Mononuclear cell (primary cell): Measurements from ENCODE around the gene TUBA8. TPM values are rescaled to one million over a fixed set of nuclear protein-coding genes. Genes with fewer than 3 reads are reported as not detected.
"Not testable (repeated sequence)": the region's sequence is repeated elsewhere in the genome, so short reads cannot be mapped to it uniquely, and the experiment has no call there.

ENCODE experiments used
- H3K27me3 ChIP-seq: 2 replicates; pipeline ENCODE4 v1.6.0; 2011; ENCODE audit warnings: low read length, control low read depth; ENCODE audit not compliant: insufficient read depth
- H3K4me1 ChIP-seq: 2 replicates; pipeline ENCODE4 v1.5.1; 2011; ENCODE audit warnings: mild to moderate bottlenecking, low read length, control low read depth; ENCODE audit not compliant: insufficient read depth
- H3K4me3 ChIP-seq: 2 replicates; pipeline ENCODE4 v1.5.1; 2011; ENCODE audit warnings: mild to moderate bottlenecking, low read length, moderate library complexity
- H3K9me3 ChIP-seq: 2 replicates; pipeline ENCODE4 v1.5.1; 2011; ENCODE audit warnings: low read depth, mild to moderate bottlenecking, control low read depth, low read length
- total RNA-seq: library from RNA; depleted of rRNA; stranded (reverse); fragments of >200 nt; gene quantifications from one replicate; pipeline ENCODE4 v1.2.3, GENCODE V29; 2012

TUBA8 gene
- total RNA-seq, 1 donor = 7.7 TPM

DNA sequence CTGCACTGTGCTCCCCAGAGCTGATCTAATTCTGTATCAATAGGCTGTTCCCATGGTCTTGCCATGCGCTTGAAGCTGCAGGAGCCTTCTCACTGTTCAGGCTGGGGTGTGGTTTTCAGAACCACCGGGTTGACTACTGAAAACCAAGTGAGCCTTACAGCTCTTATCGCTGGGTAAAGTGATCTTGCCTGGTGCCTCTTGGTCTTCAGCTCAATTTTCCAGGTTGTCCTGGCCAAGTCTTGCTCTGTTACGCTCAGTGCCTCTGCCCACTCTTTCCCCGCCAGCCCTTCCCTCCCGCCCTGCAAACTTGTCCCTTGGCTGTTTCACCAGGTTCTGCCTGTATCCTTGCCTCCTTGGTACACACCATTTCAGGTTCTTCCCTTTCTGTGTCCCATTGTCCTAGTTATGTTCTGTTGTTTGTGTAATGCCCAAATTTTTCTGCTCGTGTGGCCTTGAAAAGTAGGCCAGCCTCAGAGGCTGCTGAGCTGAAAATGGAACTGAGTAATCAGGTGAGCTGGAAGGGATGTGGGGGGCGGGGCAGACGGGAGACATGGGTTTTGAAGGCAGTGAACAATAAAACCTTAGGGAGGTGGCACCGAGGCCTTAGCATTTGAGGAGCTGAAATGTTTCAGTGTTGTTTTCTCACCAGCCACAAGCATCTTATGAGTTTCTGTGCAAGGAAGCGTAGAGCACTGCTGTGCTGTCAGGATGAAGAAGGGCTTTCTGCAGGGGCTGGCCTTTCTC, 21.6 kb upstream of the TUBA8 start:
- H3K4me1 ChIP-seq = no peaks in the 10 kb centered on the region
- no peak overlapping the region for H3K4me3 ChIP-seq
- no peaks in the 10 kb centered on the region for H3K27me3 ChIP-seq
- H3K9me3 ChIP-seq = no peaks in the 10 kb centered on the region

DNA sequence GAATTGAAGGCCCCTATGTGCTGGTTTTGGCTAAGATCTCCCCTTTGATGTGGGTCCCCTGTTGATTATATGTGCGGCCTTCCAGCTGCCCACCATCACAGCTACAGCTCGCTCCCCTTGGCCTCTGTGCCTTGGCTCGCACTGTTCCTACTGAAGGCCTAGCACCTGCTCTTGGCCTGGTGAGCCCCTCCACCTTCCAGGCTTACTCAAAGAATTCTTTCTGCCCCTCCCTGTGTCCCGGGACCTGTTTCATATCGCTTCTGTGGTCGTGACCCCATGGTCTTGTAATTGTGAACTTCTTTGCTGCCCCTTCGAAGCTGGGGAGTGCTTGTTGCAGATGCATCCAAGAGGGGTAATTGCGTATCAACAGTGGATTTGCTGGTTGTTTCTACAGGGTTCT, 20.3 kb upstream of the TUBA8 start:
- H3K4me1 ChIP-seq = no peaks in the 10 kb centered on the region
- no peak overlapping the region for H3K4me3 ChIP-seq
- no peaks in the 10 kb centered on the region for H3K9me3 ChIP-seq
- no peaks in the 10 kb centered on the region for H3K27me3 ChIP-seq

DNA sequence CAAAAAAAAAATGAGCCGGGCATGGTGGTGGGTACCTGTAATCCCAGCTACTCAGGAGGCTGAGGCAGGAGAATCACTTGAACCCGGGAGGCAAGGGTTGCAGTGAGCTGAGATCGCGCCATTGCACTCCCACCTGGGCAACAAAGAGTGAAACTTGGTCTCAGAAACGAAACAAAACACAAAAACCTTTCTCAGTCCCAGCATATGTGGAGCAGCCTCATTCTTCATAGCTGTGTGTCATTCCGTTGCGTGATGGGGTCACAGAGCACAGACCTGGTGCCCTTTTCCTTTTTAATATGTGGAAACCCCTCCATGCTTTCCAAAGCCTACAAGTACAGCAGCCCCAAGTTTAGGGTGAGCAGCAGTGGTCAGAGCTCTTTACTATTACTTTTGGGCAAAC, 19.1 kb upstream of the TUBA8 start:
- Histone ChIP-seq H3K4me1 (no peaks in the 10 kb centered on the region), H3K27me3 (no peaks in the 10 kb centered on the region), H3K9me3 (no peaks in the 10 kb centered on the region), H3K4me3 (no peak overlapping the region)

DNA sequence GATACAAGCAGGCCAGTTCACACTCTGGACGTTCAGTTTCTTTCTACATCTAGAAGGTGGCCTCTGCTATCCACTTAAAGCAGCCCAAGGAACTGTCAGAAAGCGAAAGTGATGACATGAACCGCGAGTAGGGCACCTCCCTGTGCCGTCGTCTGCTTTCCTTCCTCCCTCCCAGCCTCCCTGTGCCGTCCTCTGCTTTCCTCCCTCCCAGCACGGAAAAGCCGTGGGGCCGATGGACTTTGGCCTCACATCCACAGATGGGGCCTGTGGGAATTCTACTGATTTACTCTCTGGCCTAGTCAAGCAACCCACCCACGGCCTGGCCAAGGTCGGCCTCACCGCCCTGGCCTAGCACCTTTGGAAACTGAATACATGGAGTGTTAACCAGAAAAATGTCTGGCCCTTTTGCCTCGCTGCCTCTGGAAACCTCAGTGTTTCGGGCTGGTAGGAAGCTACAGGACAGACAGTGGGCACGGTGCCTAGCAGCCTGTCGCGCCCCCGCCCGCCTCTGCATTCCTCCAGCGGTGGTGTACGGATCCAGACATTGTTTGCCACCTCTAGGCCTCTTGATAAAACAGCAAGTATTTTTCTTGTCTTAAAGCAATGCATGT, 18.6 kb upstream of the TUBA8 start:
- Histone ChIP-seq H3K4me1 (no peaks in the 10 kb centered on the region), H3K4me3 (no peak overlapping the region), H3K27me3 (no peaks in the 10 kb centered on the region), H3K9me3 (no peaks in the 10 kb centered on the region)

DNA sequence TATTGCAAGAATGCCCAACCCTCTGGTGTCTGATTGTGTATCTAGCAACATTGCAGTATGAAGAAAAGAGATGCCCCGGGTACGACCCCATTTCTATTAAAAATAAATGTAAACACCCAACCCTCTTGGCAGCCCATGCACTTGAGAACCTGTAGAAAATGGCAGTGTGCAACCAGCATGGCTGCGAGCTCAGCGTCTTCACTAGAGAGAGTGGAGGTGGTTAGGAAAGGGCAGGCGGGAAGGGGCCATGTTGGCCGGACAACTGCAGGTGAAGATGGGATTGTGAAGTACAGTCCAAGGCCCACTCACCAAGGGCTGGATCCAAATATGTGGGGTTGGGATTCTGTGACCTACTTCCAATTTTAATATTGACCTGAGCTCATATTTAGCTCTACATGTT, 16.9 kb upstream of the TUBA8 start:
- Histone ChIP-seq H3K9me3 (no peaks in the 10 kb centered on the region), H3K4me1 (no peaks in the 10 kb centered on the region), H3K27me3 (no peaks in the 10 kb centered on the region), H3K4me3 (no peak overlapping the region)

DNA sequence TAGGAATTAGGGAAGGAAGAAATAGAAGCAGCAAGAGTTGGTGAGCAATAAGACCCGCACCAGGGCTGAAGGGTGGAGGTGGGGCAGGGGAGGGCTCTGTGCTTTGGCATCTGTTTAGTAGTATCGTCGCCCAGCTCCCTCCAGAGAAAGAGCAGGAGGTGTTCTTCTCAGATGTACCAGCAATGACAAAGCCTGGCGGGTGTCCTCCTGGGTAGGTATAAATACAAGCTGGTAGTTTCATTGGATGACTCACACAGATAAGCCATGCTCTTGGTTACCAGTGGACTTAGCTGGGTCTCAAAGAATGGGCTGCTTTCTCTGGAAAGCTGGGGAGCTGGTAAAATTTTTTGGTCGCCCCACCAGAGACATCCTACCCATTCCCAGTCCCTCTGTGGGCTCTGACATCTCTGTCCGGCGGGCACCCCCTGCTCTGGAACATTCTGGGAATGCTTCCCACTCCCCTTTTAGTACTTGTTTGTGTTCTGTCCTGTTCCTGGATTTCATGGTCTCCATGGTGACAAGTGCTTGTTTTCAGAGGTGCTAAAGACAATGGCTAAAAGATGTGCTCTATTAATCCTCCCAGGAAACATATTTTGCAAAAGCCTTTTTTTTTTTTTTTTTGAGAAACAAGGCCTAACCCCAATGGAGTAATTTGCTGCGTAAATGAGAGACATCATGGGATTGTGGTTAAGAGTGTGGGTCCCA, 15.4 kb upstream of the TUBA8 start:
- Histone ChIP-seq H3K27me3 (no peaks in the 10 kb centered on the region), H3K4me1 (no peaks in the 10 kb centered on the region), H3K4me3 (no peak overlapping the region), H3K9me3 (no peaks in the 10 kb centered on the region)

DNA sequence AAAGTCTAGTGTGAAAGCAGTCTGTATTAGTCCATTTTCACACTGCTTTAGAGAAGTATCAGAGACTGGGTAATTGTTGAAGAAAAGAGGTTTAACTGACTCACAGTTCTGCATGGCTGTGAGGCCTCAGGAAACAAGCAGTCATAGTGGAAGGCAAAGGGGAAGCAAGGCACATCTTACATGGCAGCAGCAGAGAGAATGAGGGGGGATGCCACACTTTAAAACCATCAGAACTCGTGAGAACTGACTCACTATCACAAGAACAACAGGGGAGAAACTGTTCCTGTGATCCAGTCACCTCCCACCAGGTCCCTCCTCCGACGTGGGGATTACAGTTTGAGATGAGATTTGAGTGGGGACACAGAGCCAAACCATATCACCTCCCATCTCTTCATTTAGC, 13.8 kb upstream of the TUBA8 start:
- Histone ChIP-seq H3K4me1 (no peaks in the 10 kb centered on the region), H3K4me3 (no peak overlapping the region), H3K9me3 (no peaks in the 10 kb centered on the region), H3K27me3 (no peaks in the 10 kb centered on the region)

DNA sequence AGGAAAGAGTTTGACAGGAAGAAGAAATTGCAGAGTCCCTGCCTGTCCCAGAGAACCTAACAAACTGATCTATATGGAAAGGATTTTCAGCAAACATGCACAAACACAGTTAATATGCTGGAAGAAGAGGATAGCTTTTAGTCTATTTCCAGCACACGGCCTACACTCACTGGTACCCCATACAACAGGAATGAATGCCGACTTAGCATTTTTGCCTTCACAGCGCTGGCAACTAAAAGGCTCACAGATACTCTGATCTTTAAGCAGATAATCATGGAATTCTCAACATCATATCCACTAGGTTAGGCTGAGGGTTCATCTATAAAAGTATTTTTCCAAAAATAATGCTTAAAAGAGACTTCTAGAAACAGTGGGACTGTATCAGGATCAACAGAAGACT, 9.8 kb upstream of the TUBA8 start:
- no peak overlapping the region for H3K4me3 ChIP-seq
- H3K27me3 ChIP-seq = no peaks in the 10 kb centered on the region
- H3K9me3 ChIP-seq = peaks cover 1% of the 10 kb centered on the region
- no peaks in the 10 kb centered on the region for H3K4me1 ChIP-seq

DNA sequence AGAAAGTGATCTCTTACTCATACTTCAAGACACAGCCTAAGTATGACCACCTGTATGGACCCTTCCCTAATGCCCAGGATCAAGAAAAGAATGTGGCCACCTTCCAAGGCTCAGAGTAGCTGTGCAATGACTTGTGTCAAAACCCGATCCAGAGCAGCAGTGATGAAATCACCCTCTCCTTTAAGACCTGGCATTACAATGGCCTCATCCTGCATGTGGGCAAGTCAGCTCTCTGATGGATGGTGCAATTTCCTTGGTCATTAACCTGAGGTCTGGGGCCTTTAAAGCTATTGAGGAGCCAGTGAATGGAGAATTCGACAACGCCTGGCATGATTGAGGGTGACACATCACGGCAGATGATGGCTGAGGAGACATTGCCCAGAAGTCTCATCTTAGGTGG, 9.1 kb upstream of the TUBA8 start:
- Histone ChIP-seq H3K9me3 (peaks cover 4% of the 10 kb centered on the region), H3K27me3 (no peaks in the 10 kb centered on the region), H3K4me3 (no peak overlapping the region), H3K4me1 (no peaks in the 10 kb centered on the region)

DNA sequence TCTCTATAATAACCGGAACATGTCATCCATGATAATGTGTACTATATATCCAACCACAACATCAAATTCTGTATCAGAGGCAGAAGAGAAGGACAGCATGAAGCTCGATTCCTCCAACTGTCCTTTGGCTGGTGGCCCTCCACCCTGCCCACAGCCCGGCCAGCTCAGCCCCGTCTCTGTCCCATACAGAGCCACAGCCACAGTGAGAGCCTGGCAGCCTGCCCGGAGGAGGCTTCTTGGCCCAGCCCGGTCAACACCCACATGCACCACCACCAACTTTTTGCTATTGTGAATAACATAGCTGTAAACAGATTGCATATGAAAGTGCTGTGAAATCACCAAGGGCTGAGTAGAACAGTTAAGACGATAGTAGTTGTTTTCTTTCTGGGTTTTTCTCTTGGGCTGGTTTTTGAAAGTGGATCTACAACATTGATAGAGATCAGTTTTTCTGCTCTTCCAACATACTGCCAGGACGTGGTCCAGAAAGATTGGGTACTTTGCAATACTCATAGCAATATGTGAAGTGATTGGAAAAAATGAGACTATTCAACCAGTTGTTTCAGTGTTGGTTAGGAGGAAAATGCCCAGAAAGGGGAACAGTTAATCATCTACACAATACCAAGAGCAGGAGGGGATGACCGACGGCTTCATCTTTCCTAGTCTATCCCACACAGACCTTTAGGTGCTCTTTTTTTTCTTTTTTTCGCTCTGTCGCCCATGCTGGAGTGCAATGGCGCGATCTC, 6.9 kb upstream of the TUBA8 start:
- peaks cover 4% of the 10 kb centered on the region for H3K9me3 ChIP-seq
- H3K27me3 ChIP-seq = peaks cover 3% of the 10 kb centered on the region
- no peaks in the 10 kb centered on the region for H3K4me1 ChIP-seq
- no peak overlapping the region for H3K4me3 ChIP-seq

DNA sequence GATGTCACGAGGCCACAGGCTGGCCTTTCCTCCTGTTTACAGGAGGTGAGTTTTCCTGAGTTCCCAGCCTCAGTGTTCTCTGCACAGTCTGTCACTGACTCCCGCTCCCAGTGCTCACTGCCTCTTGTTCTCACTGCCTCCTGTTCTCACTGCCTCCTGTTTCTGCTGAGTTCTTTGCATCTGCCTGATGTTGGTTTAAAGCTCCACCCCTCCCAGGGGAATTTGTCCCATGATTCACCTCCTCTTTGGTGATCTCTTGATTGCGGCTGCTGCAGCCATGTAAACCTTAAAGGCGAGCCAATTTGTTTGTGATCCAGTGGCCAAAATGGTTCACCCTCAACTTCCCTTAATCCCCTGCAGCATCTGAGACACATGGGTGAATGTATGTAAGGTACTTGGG, 6.0 kb upstream of the TUBA8 start:
- Histone ChIP-seq H3K4me1 (no peaks in the 10 kb centered on the region), H3K27me3 (peaks cover 5% of the 10 kb centered on the region)

DNA sequence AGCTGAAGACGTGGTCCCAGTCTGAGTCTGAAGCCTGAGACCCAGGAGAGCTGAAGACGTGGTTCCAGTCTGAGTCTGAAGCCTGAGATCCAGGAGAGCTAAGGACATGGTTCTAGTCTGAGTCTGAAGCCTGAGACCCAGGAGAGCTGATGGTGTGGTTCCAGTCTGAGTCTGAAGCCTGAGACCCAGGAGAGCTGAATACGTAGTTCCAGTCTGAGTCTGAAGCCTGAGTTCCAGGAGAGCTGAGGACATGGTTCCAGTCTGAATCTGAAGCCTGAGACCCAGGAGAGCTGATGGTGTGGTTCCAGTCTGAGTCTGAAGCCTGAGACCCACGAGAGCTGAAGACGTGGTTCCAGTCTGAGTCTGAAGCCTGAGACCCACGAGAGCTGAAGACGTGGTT, 4.6 kb upstream of the TUBA8 start:
- Histone ChIP-seq H3K27me3 (peaks cover 17% of the 10 kb centered on the region), H3K4me1 (peaks cover 13% of the 10 kb centered on the region)
- H3K4me3 ChIP-seq, H3K9me3 ChIP-seq: not testable (repeated sequence)

More for the DNA sequence above, 6.0 kb upstream of the TUBA8 start:
- no peak overlapping the region for H3K4me3 ChIP-seq
- peaks cover 4% of the 10 kb centered on the region for H3K9me3 ChIP-seq

DNA sequence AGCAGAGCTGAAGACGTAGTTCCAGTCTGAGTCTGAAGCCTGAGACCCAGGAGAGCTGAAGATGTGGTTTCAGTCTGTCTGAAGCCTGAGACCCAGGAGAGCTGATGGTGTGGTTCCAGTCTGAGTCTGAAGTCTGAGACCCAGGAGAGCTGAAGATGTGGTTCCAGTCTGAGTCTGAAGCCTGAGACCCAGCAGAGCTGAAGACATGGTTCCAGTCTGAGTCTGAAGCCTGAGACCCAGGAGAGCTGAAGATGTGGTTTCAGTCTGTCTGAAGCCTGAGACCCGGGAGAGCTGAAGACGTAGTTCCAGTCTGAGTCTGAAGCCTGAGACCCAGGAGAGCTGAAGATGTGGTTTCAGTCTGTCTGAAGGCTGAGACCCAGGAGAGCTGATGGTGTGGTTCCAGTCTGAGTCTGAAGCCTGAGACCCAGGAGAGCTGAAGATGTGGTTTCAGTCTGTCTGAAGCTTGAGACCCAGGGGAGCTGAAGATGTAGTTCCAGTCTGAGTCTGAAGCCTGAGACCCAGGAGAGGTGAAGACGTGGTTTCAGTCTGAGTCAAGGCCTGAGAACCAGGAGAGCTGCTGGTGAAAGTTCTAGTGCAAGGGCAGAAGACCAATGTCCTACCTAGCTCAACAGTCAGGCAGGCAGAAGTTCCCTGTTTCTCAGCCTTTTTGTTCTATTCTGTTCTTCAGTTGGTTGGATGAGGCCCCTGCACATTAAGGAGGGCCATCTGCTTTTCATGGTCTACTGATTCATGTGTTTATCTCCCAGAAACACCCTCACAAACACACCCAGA, 3.9 kb upstream of the TUBA8 start:
- H3K9me3 ChIP-seq, H3K4me3 ChIP-seq: not testable (repeated sequence)
- Histone ChIP-seq H3K4me1 (peaks cover 16% of the 10 kb centered on the region), H3K27me3 (peaks cover 25% of the 10 kb centered on the region)

DNA sequence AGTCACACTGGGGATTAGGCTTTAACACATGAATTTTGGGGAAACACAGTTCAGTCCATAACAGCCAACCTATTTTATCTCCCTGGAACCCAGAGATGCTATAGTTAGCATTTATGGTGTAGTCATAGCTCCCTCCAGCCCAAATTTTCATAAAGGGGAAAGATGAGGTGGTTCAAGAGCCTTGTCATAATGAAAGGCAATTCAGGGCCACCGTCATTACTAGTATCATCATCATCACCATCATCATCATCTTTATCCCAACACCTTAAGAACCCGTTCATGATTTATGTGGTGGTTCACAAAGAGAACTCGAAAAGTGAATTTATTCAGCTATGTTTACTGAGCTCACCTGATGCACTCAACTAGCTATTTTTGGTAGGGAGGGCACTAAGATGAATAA, 2.4 kb upstream of the TUBA8 start:
- no peak overlapping the region for H3K4me3 ChIP-seq
- H3K27me3 ChIP-seq = peaks cover 38% of the 10 kb centered on the region
- peaks cover 4% of the 10 kb centered on the region for H3K9me3 ChIP-seq
- peaks cover 16% of the 10 kb centered on the region for H3K4me1 ChIP-seq
